ENCODE results near the gene ELF4.

- TF ChIP-seq CTCF (IDR thresholded peaks at IDR 0.05) (no peak), POLR2A (IDR thresholded peaks at IDR 0.05) (no peak), EP300 (IDR thresholded peaks at IDR 0.05) (no peak), POLR2AphosphoS5 (IDR thresholded peaks at IDR 0.05) (no peak)
Measured at GRCh38 chrX:130058652-130059051, 51.6 kb downstream of the ELF4 start.

Data from suprapubic skin (tissue), 4 donors.